Epithelial cell of esophagus (primary cell): ENCODE data around the gene SPRR2D.
A peak's percentile ranks its signal among the peaks of the same experiment; 100 is the strongest.

Experiments used
- DNase-seq: peaks from one replicate; pipeline ENCODE4 v3.0.0; 2010; ENCODE audit warnings: low read depth
- H3K4me3 ChIP-seq: 2 replicates; pipeline ENCODE4 v1.5.1; 2011; ENCODE audit warnings: mild to moderate bottlenecking, low read length, control low read depth
- TF ChIP-seq, protein P1 (sequence below): IDR thresholded peaks from 2 replicates; pipeline ENCODE4 v1.5.1; 2011; ENCODE audit warnings: low read depth, mild to moderate bottlenecking, low read length, control low read depth, inconsistent platforms; ENCODE audit not compliant: insufficient read depth; ENCODE audit errors: missing control alignments

SPRR2D gene

DNA sequence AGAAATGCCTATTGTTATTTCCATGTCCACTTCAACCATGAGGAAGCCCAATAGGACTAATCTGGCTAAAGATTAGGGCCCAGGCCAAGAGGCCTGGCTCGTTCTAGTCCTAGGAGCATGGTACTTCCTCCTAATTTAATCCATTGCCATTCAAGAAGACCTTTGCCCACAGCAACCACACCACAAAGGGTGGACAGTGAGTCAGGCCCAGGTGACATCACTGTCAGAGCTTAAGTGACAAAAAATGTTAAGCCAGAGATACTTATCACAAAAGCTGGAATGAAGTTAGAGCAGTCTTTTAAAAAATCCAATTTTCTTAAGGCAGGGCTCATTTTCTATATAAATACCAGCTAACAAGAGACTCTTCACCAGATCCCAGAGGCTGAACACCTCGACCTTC is 39.5 kb downstream of the SPRR2D start, which contains the start of gene SPRR3:
Gene SPRR3, plus strand, starts transcription at position 368 of the 400 bp plus-strand sequence. CDS start 1,272 bp downstream, outside the sequence.
- TF ChIP-seq, protein P1, sequence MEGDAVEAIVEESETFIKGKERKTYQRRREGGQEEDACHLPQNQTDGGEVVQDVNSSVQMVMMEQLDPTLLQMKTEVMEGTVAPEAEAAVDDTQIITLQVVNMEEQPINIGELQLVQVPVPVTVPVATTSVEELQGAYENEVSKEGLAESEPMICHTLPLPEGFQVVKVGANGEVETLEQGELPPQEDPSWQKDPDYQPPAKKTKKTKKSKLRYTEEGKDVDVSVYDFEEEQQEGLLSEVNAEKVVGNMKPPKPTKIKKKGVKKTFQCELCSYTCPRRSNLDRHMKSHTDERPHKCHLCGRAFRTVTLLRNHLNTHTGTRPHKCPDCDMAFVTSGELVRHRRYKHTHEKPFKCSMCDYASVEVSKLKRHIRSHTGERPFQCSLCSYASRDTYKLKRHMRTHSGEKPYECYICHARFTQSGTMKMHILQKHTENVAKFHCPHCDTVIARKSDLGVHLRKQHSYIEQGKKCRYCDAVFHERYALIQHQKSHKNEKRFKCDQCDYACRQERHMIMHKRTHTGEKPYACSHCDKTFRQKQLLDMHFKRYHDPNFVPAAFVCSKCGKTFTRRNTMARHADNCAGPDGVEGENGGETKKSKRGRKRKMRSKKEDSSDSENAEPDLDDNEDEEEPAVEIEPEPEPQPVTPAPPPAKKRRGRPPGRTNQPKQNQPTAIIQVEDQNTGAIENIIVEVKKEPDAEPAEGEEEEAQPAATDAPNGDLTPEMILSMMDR, result no peak
- no peak for DNase-seq
- no peak within 1 kb of the TSS for H3K4me3 ChIP-seq

GRCh38 chr1:153000294-153000693 is 40.6 kb downstream of the SPRR2D start:
- H3K4me3 ChIP-seq, result no peak overlapping the region
- DNase-seq, result peak; percentile 68
- TF ChIP-seq, protein P1, result no peak

- TF ChIP-seq, protein P1, result no peak
- peak; percentile 78 for DNase-seq
- H3K4me3 ChIP-seq, result no peak overlapping the region
Measured at GRCh38 chr1:152999818-153000217, 41.1 kb downstream of the SPRR2D start.

- TF ChIP-seq, protein P1, result no peak
- no peak for DNase-seq
- H3K4me3 ChIP-seq, result no peak overlapping the region
Measured at GRCh38 chr1:152998476-152998875, 42.4 kb downstream of the SPRR2D start.

DNA sequence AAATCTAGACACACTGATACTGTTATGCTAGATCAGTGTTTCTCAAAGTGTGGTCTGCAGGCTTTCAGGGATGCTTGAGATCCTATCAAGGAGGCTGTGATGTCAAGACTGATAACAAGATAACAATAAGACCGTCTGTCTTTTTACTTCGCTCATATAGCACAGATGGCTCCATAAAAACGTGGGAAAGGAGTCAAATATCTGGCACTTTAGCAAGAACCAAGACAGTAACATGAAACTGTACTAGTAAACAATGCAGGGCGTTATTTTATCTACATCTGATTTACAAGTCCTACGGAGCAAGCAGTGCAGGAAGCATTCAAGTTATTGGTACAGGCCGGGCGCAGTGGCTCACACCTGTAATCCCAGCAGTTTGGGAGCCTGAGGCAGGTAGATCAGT is 43.0 kb downstream of the SPRR2D start:
- TF ChIP-seq, protein P1, result no peak
- no peak for DNase-seq
- H3K4me3 ChIP-seq, result no peak overlapping the region

DNA sequence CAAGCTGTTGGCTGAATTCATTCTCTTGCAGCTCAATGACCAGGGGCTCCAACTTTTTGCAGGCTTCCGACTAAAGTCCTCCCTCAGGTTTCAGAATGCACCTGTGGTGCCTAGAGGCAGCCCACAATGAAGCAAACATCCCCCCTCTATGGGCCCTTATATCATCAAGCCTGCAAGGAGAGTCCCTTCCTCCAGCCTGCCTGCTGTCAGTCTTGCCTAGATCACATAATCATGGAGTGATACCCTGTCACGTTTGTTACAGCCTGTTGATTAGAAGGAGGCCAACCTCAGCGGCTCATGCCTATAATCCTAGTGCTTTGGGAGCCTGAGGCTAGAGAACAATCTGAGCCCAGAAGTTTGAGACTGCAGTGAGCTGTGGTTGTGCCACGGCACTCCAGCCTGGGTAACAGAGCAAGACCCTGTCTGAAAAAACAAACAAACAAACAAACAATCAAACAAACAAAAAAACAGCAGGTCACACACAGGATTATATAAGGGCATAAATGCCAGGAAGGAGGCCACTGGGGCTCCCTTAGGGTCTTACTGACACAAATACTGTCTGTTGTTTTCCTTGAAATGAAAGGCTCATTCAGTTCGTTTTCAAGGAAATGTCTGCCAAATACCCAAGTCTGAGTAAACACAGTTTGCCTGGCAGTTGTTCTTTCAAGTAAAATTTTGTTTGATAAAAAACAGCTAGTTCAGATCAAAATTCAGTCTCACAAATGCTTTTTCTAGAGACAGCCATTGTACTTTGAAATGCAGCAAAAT is 44.1 kb downstream of the SPRR2D start:
- TF ChIP-seq, protein P1, result no peak

DNA sequence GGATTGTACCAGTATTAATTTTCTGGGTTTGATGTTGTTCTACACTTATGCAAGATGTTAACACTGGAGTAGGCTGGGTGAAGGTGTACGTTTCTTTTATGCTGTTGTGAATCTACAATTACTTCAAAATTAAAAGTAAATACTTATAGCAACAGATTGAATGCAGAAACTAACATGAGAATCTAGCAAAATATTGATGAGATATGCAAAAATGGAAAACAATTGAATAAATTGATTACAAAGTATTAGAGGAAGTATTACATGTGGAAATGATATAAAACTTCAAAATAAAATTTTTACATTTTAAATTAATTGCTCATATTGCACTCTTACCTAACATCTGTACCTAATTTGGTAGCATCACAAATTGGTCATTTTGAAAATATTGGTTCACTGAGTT is 45.1 kb downstream of the SPRR2D start:
- no peak overlapping the region for H3K4me3 ChIP-seq
- TF ChIP-seq, protein P1, result no peak
- no peak for DNase-seq

More for the DNA sequence above, 44.1 kb downstream of the SPRR2D start:
- no peak overlapping the region for H3K4me3 ChIP-seq
- DNase-seq, result no peak
